Head of caudate nucleus (tissue), 42 donors: ENCODE data around the gene DPP4.

ENCODE experiments used
- DNase-seq, 42 donors: peaks; one replicate each; pipeline versions ENCODE4 v3.0.0 to v3.0.0-alpha.2; 2020 to 2021; ENCODE audit warnings: mixed read lengths in 7 of 42
- intact Hi-C: fragments of 100-400 bp; cut with DNase I; formaldehyde crosslinking; loops from one replicate; pipeline ENCODE4 v1.15.0; 2022

Gene DPP4

DNA sequence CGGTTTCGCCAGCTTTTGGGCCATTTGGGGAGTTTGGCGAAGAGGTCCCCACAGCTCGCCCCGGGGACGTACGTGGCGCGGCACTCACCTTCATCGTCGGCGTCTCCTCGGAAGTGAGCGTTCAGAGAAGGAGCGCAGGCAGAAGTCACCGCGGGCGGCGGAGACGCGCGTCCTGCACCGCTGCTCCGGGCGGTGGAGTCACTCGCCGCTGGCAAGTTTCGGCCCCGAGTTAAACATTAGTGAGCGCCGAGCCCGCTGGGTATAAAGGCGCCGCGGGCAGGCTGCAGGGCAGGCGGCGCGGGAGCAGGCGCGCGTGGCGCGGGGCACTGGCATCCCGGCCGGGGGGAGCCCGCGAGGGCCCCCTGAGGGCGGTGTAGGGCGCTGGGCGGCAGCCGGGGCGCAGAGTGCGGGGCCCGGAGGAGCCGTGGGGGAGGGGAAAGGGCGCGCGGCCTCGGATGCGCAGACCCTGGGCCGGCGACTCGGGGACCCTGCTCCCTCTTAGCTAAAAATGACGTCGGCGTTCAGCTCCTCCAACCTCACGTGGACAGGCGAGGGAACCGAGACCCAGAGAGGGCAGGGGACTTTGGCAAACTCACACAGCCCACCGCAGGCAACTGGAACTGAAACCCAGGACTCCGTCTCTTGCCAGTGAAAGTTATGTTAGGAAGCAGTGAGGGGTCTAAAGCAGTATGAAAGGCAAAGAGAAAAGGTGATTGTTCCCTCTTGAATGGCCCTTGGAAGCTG is at the start of gene DPP4:
Gene DPP4, minus strand, starts transcription at position 328 of the 744 bp plus-strand sequence. Its CDS starts 234 bp downstream, at position 94.
- intact Hi-C loops: no loop called here
- peak in 7 of 42 donors; percentile 5 to 45 (median 18) for DNase-seq

DNA sequence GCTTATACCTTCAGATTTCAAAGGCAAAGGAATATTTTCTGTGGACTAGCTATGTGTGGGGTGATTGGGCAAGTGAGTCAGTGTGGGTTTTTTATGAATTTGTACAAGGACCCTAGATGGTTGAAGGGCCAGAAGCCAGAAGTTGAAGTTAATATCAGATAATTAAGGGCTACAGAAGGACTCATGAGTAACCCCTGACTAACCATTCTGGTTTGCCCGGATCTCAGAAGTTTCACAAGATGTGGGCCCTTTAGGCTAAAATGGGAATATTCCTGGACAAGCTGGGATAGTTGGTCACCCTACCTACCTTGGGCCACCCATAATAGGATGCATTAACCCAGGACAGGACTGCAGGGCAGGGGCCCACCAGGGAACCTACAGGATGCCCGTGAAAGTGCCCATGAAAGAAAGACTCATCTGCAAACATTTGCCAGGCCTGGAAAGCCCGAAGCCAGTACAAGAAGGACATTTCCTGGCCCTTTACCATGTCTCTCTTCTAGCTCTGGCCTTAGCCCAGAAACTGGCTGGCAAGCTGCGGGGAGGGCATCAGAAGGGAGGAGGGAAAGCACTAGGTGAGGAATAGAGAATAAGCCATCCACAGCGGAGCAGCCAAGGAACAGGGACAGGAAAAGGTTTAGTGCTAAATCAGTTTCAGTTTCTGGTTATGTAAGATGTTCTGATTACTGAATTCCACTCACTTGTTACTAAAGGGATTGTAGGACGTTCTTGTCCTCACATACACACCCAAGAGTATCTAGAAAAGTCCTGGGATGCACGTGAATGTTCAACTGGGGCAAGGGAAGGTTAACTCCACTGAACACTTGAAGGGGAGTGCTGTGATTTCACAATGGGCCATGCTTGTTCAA is 44.4 kb upstream of the DPP4 start:
- intact Hi-C loops: no loop called here
- peak in 10 of 42 donors; percentile 7 to 40 (median 18) for DNase-seq

DNA sequence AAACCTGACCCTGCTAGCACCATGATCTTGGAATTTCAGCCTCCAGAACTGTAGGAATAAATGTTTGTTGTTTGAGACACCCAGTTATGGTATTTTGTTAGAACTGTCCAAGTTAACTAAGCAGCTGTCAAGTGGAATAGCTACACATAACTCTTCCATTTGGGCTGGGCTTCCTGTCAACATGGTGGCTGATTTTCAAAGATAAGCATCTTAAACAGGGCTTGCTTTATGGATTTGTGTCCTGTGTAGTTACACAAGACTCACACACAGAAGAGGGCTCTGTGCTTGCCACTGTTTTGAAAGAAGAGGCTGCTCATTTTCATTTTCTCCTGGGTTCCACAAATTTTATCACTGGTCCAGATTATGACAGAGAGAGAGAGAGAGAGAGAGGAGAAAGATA is 42.3 kb upstream of the DPP4 start:
- intact Hi-C loops: no loop called here
- DNase-seq: no peak

GRCh38 chr2:162115076-162115475 is 41.1 kb upstream of the DPP4 start:
- no peak for DNase-seq
- intact Hi-C loops: no loop called here

GRCh38 chr2:162114271-162114670 is 40.3 kb upstream of the DPP4 start:
- no peak for DNase-seq
- intact Hi-C loops: loop anchor here (5.0 kb wide), 1 partner anchor 112 kb away; no protein-coding TSS in a partner anchor

GRCh38 chr2:162113776-162114168 is 39.8 kb upstream of the DPP4 start:
- DNase-seq: no peak
- intact Hi-C loops: loop anchor here (5.0 kb wide), 1 partner anchor 111 kb away; no protein-coding TSS in a partner anchor

- DNase-seq: no peak
- intact Hi-C loops: loop anchor here (5.0 kb wide), 1 partner anchor 111 kb away; no protein-coding TSS in a partner anchor
Measured at GRCh38 chr2:162113088-162113775, 39.2 kb upstream of the DPP4 start.

- DNase-seq: no peak
- intact Hi-C loops: loop anchor here (5.0 kb wide), 1 partner anchor 110 kb away; no protein-coding TSS in a partner anchor
Measured at GRCh38 chr2:162111958-162112850, 38.2 kb upstream of the DPP4 start.

GRCh38 chr2:162107361-162107901 is 33.4 kb upstream of the DPP4 start:
- DNase-seq: no peak
- intact Hi-C loops: no loop called here

DNA sequence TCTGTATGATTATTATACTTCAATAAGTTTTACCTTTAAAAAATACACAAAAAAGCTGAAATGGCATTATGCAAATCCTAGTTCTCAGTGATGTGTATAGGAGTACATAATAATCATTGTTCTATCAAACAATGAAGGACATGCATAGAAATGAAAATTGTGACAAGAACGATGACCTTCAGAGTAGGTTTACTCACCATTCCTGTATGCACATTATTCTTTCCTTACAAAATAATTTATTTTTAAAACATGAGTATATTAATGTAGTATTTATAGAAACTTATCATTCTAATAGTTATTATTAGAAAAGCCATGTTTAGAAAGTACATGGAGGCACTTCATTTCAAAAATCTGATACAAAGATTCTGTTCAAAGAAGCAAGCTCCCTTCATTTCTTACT is 32.7 kb upstream of the DPP4 start:
- intact Hi-C loops: no loop called here
- DNase-seq: no peak

DNA sequence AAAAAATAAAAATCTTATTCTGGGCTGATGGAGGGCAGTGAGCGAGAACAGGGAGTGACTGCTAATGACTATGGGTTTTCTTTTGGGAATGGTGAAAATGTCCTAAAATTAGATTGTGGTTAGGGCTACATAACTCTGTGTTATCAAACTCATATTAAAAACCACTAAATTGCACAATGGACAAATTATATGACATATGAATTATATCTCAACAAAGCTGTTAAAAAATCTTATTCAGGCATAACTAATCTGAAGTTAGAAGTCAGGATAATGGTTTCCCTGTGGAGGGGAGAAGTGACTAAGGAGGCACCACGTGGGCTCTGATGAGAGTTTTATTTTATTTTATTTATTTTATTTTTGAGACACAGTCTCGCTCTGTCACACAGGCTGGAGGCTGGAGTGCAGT is 32.1 kb upstream of the DPP4 start:
- intact Hi-C loops: no loop called here
- no peak for DNase-seq

GRCh38 chr2:162103443-162104009 is 29.5 kb upstream of the DPP4 start:
- DNase-seq: no peak
- intact Hi-C loops: no loop called here

- intact Hi-C loops: no loop called here
- no peak for DNase-seq
Measured at GRCh38 chr2:162100579-162100978, 26.6 kb upstream of the DPP4 start.

DNA sequence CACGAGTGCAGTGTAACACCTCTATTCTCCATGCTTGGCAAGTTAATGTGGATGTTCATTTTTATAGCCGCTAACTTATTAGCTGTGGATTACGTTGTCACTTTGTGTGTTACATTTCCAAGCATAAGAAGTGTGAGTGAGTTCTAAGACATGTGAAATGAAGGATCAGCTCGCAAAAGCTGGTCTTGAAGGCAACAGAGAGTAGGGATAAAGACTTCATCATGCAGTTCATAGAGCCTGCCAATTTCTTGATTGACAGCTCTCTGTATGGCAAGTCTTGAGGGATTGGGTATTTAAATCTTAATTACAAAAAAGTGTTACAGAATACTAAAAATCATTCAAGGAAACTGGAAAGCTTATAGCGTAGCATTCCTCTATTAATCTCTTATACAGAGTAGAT is 25.8 kb upstream of the DPP4 start:
- intact Hi-C loops: no loop called here
- DNase-seq: no peak

GRCh38 chr2:162092658-162093556 is 18.9 kb upstream of the DPP4 start:
- intact Hi-C loops: no loop called here

DNA sequence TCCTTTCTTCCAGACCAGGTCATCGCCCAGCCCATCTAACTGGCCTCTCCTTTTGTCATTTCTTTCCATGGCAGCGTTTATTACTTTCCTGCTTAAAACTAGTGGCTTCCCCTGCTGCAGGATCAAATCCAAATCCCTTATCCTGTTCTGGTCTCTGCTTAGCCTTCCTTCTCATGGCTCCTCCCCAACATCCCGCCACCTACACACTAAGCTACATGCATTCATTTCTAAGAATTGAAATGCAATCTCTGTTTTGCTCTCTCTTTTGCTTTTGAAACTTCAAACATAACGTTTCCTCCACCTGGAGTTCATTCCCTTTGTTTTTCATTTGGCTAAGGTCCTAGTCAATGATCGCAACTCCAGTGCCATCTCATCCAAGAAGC is 18.0 kb upstream of the DPP4 start:
- intact Hi-C loops: no loop called here
- no peak for DNase-seq

More at GRCh38 chr2:162092658-162093556, 18.9 kb upstream of the DPP4 start:
- DNase-seq: peak; percentile 25 to 90 (median 72)
